ENCODE data around the gene CTNND2.

- TF ChIP-seq RBFOX2 (IDR thresholded peaks at IDR 0.05; ENCODE audit: low read depth, low read length) (no peak), ZNF512 (tag; IDR thresholded peaks at IDR 0.05) (no peak), RAD21 (CRISPR knock-in tag; conservative IDR thresholded peaks at IDR 0.05 in 1 of 2, IDR thresholded peaks at IDR 0.05 in 1 of 2) (no peak)
These were observed 1.1 kb downstream of the CTNND2 start for GRCh38 chr5:11903121-11903613.

Data from K562 (cell line).